Stimulated activated CD8-positive, alpha-beta memory T cell treated with anti-CD3 and anti-CD28 coated beads, Interleukin-15, amount 100 ng/mL, for 1 hour (primary cell): ENCODE data around the gene RNF133.

ENCODE experiments used
- DNase-seq: peaks from one replicate; pipeline ENCODE4 v3.0.0-alpha.2; 2020; ENCODE audit warnings: low read depth

The RNF133 gene

GRCh38 chr7:122699017-122699416, at the start of gene RNF133:
TSS of gene RNF133 (minus strand) at chr7:122699117. CDS start at chr7:122698918, 199 bp downstream.
- no peak for DNase-seq

- DNase-seq: no peak
Observed at GRCh38 chr7:122748195-122748594, 49.3 kb upstream of the RNF133 start.

GRCh38 chr7:122746948-122747347, 48.0 kb upstream of the RNF133 start:
- DNase-seq: no peak

GRCh38 chr7:122743211-122743610, 44.3 kb upstream of the RNF133 start:
- no peak for DNase-seq

GRCh38 chr7:122738947-122739346, 40.0 kb upstream of the RNF133 start:
- no peak for DNase-seq

GRCh38 chr7:122736183-122736582, 37.3 kb upstream of the RNF133 start:
- DNase-seq: no peak

GRCh38 chr7:122727759-122728158, 28.8 kb upstream of the RNF133 start:
- no peak for DNase-seq

GRCh38 chr7:122727354-122727753, 28.4 kb upstream of the RNF133 start:
- DNase-seq: no peak

GRCh38 chr7:122726881-122727280, 28.0 kb upstream of the RNF133 start:
- DNase-seq: no peak

GRCh38 chr7:122724366-122724765, 25.4 kb upstream of the RNF133 start:
- no peak for DNase-seq

- DNase-seq: no peak
Observed at GRCh38 chr7:122719010-122719578, 20.2 kb upstream of the RNF133 start.

- DNase-seq: no peak
Observed at GRCh38 chr7:122717356-122718089, 18.6 kb upstream of the RNF133 start.

GRCh38 chr7:122715183-122715582, 16.3 kb upstream of the RNF133 start:
- DNase-seq: no peak

- DNase-seq: no peak
Observed at GRCh38 chr7:122710916-122711315, 12.0 kb upstream of the RNF133 start.

- DNase-seq: no peak
Observed at GRCh38 chr7:122709930-122710646, 11.2 kb upstream of the RNF133 start.

- no peak for DNase-seq
Observed at GRCh38 chr7:122706836-122707235, 7.9 kb upstream of the RNF133 start.

- DNase-seq: no peak
Observed at GRCh38 chr7:122702872-122703510, 4.1 kb upstream of the RNF133 start, which contains the start of gene RNF148. TSS of gene RNF148 (minus strand) at chr7:122702922. CDS start at chr7:122702750, 172 bp downstream.

GRCh38 chr7:122695816-122696215, 3.1 kb downstream of the RNF133 start:
- no peak for DNase-seq

- DNase-seq: no peak
Observed at GRCh38 chr7:122694697-122695096, 4.2 kb downstream of the RNF133 start.

- DNase-seq: no peak
Observed at GRCh38 chr7:122692769-122693309, 6.1 kb downstream of the RNF133 start.

GRCh38 chr7:122691569-122692235, 7.2 kb downstream of the RNF133 start:
- no peak for DNase-seq
